NOMO-1 treated with dmso at 0.1 percent for 144 hours (cell line): ENCODE measurements around the gene CAND2.

ENCODE experiments used
- DNase-seq: peaks from one replicate; lab custom pipeline; 2025; ENCODE audit not compliant: unreplicated experiment; lab: John Stamatoyannopoulos, UW

The CAND2 gene

DNA sequence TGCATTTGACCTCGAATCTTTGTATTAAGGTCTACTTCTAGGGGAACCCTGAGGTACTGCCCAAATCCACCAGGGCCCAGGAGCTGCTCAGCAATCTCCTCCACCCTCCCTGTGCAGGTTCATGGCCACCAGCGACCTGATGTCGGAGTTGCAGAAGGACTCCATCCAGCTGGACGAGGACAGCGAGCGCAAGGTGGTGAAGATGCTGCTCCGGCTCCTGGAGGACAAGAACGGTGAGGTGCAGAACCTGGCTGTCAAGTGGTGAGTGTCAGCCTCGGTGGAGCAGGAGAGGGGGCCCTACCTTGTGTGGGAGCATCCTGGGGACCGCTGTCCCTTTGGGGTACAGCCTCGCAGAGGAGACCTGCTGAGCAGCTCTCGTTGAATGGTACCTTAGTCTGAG lies 6.9 kb downstream of the CAND2 start:
- DNase-seq: no peak

DNA sequence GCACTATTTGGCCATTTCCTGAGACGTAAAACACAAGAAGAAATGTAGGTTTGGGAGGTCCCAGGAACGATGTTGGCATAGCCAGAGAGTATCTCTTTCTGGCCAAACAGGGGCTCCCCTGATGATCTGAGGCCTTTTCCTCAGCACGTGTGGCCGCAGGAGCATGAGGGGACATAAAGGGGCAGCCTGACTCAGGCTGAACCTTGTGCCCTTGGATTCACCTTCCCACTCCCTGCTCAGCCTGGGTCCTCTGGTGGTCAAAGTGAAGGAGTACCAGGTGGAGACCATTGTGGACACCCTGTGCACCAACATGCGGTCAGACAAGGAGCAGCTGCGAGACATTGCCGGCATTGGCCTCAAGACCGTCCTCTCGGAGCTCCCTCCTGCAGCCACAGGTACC lies 10.6 kb downstream of the CAND2 start:
- no peak for DNase-seq

DNA sequence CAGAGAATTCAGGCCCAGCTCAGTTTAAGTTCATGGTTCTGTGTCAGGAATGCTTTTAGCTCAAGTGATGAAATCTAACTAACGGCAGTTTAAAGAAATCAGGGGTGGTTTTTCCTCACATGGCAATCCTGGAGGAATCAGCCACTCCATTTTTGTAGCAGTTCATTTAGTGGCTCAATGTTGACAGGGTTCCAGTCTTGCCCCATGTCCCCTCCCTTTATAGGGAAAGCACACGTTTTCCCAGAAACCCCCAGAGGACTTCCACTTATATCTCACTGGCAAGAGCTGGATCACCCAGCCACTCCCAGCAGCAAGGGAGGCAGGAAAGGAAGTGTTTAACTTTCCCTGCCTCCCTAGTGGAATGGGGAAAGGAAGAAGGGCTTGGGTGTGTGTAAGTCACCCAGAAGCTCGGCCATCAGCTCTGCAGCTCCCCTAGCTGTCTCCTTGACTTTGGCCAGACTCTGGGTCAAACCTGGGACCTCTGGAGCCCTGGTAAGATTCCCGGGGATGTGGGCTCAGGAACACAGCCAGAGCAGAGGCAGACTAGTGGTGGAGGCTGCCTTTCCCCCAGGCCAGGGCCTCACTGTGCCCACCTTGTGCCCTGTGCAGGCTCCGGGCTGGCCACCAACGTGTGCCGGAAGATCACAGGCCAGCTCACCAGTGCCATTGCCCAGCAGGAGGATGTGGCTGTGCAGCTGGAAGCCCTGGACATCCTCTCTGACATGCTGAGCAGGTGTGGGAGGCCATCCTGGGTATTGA lies 11.3 kb downstream of the CAND2 start:
- no peak for DNase-seq

DNA sequence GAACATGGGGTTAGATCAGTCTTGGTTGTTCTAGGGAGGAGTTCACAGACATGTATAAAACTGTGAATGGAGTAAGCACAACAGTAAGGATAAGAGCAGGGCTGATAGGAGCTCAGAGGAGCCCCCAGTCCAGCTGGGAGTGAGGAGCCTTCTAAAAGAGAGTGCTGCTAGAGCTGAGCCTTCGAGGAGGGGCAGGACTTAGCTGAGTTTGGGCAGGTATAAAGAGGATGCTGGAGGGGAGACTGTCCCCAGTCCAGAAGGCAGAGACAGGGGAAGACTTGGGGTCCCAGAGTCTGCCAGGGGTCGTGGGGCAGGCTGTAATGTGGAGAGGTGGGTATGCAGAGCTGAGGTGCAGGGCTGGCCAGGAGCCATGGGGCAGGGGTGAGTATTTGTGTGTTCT lies 12.1 kb downstream of the CAND2 start:
- no peak for DNase-seq

DNA sequence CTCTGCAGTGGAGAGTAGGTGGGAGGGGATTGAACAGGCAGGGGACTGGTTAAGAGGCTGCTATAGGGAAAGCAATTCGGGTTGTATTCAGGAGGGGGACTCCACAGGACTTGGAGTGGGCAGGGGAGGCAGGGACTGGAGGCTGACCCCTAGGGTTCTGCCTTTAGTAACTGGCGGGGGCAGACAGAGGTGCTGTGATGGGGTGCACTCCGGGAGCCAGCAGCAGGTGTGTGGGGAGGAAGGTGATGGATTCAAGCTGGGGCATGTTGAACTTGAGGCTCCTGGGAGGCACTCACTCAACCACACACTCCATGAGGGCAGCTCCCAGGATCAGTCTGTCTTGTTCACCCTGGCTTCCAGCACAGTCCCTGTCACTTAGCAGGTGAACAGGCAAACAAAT lies 12.5 kb downstream of the CAND2 start:
- no peak for DNase-seq

DNA sequence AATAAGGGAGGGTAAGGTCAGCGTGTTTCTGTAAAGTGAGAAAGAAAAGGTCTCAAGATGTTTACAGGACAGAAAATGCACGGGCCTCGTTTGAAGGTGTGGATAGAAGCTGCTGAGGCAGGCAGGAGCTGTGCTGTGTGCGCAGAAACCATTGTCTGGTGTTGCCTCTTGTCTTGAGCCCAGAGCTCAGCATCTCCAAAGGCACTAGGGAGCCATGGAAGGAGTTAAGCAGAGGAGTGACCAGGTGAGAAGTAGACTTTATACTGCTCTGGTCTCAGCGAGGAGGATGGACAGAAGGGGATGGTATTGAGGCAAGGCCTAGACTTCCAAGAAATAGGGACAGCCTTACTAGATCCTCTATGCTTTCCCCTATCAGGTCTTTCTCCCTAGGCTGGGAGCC lies 13.0 kb downstream of the CAND2 start:
- no peak for DNase-seq

DNA sequence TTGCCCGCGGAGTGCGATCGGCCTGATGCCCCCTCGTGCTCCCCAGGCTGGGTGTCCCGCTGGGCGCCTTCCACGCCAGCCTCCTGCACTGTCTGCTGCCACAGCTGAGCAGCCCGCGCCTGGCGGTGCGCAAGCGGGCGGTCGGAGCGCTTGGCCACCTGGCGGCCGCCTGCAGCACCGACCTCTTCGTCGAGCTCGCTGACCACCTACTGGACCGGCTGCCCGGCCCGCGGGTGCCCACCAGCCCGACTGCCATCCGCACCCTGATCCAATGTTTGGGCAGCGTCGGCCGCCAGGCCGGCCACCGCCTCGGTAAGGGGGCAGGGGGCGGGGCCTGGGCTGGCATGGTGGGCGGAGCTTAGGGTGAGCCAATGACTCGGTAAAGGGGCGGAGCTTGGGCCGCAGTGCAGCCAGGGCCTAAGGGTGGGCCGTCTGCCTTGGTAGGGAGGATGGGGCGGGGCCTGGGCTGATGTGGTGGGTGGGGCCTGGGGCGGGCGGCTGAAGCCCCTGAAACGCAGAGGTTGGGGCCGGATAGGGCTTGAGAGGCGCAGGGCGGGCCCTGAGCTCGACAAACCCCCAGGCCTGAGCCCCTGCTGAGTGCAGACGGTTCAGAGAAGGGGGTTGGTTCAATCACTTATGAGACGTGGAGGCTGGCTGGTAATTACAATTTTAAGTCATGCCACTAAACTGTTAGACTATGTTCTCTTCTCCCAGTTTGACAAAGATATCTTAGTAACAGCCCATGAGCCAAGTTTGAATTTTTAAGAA lies 13.7 kb downstream of the CAND2 start:
- DNase-seq: peak; percentile 83

DNA sequence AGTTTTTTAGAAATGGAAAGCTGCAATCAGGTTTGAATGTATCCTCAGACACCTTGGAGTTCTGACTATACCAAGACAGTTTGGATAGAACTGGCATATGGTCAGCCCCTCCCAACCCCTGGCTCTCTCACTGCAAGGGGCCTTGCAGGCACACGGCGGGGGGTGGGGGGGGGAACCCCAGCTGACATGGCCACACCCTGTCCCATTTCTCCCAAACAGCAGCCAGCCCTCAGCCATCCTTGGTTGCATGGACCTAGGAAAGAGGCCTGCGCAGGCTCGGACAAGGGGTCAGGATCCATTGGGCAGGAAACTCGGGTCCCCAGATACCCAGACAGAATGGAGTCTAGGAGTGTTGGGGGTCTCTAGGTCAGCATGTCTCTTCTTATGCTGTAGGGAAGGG lies 14.5 kb downstream of the CAND2 start:
- no peak for DNase-seq

DNA sequence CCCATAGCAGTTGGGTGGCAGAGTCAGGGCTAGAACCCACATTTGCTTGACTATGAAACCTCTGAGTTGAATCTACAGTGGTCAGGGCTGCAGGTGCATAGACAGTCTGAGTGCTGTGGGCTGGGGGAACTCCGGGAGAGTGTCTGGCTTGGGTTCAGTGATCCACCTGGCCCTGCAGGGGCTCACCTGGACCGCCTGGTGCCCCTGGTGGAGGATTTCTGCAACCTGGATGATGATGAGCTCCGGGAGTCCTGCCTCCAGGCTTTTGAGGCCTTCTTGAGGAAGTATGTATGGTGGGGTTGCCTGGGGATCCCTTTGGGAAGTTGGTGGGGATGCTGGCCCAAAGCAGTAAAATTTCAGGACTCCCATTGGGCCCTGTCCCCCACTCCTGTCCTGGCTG lies 16.3 kb downstream of the CAND2 start:
- DNase-seq: no peak

DNA sequence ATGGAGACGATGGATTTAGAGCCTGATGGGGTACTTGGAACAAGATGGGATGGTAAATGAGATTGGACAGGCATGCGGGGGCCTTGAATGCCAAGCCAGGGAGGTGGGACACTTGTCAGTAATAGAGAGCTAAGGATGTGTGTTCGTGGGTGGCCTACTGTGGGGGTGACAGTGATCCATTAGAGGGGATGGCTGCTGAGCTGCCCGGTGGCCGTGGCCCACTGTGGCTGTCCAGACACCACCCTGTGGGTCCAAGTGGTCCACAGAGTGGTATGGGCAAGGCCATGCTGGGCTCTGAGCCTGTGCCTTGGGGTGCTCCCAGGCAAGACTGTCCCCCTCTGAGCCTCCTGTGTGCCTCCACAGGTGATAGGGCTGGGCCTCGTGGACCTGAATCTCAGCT lies 17.5 kb downstream of the CAND2 start:
- no peak for DNase-seq

DNA sequence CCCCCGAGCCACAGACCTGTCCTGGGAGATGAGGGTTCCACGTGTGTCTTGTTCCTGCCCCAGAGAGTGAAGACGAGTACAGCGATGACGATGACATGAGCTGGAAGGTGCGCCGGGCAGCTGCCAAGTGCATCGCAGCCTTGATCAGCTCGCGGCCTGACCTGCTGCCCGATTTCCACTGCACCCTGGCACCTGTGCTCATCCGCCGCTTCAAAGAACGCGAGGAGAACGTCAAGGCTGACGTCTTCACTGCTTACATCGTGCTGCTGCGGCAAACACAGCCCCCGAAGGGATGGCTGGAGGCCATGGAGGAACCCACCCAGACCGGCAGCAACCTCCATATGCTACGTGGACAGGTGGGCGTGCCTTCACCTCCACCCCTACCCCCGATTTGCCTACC lies 18.6 kb downstream of the CAND2 start:
- no peak for DNase-seq

DNA sequence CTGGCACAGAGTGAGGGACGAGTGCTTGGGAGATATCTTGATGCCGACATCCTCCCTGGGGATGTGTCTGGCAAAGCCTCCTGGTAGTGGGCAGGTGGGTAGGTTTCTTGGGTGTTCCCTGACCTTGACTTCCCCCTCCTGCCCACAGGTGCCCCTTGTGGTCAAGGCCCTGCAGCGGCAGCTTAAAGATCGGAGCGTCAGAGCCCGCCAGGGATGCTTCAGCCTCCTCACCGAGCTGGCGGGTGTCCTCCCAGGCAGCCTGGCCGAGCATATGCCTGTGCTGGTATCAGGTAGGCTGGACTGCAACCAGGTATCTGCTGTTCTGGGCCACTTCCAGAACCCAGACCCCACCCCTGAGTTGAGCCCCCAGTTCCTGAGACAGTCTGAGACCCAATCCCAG lies 19.2 kb downstream of the CAND2 start:
- DNase-seq: no peak

DNA sequence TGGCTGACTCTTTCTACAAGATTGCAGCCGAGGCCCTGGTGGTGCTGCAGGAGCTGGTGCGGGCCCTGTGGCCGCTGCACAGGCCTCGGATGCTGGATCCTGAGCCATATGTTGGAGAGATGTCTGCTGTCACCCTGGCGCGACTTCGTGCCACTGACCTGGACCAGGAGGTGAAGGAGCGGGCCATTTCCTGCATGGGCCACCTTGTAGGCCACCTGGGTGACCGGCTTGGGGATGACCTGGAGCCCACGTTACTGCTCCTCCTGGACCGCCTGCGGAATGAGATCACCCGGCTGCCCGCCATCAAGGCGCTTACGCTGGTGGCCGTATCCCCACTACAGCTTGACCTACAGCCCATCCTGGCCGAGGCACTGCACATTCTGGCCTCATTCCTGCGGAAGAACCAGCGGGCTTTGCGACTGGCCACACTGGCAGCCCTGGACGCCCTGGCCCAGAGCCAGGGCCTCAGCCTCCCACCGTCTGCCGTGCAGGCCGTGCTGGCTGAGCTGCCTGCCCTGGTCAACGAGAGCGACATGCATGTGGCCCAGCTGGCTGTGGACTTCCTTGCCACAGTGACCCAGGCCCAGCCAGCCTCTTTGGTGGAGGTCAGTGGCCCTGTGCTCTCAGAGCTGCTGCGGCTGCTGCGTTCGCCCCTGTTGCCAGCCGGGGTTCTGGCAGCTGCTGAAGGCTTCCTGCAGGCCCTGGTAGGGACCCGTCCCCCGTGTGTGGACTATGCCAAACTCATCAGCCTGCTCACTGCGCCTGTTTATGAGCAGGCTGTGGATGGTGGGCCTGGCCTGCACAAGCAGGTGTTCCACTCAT lies 20.3 kb downstream of the CAND2 start:
- DNase-seq: no peak

DNA sequence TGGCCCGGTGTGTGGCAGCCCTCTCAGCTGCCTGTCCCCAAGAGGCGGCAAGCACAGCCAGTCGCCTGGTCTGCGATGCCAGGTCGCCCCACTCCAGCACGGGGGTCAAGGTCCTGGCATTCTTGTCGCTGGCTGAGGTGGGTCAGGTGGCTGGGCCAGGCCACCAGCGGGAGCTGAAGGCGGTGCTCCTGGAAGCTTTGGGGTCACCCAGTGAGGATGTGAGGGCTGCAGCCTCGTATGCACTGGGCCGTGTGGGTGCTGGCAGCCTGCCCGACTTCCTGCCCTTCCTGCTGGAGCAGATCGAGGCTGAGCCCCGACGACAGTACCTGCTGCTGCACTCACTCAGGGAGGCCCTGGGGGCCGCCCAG lies 20.8 kb downstream of the CAND2 start:
- DNase-seq: no peak

DNA sequence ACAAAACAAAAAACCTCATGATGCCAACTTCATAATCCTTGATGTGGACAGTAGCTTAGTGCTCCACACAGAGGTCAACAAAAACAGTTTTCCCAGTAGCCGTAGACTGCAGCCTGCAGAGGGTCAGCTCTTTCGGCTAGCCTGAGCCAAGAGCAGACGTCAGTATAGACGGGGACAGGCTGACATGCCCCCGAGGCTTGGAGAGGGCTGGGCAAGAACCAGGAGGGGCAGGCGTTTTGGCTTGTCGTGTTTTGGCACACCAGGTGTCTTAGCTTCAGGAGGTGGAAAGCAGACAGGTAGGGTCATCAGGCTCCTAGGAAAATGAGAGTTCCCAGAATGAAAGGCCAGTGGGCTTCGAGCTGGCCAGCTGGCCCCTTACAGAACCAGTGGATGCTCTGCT lies 21.8 kb downstream of the CAND2 start:
- DNase-seq: no peak

DNA sequence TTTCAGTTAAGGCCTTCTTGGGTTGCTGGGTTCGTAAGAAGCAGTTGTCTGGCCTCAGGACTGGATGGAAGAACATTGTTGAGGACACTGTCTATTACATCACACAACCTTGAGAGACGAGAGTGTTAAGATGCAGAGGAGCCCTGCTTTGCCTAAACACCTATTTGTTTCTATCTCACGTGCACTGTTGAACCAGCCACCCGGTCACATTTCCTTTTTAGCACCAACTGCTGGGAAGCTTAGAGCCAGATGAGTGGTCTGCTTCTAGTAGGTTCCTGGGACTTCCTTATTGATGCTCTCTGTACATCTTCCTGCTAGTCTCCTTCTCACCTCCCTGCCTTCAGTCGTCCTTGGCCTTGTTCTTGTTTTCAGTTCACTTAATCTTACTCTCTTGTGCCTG lies 22.3 kb downstream of the CAND2 start:
- DNase-seq: no peak

DNA sequence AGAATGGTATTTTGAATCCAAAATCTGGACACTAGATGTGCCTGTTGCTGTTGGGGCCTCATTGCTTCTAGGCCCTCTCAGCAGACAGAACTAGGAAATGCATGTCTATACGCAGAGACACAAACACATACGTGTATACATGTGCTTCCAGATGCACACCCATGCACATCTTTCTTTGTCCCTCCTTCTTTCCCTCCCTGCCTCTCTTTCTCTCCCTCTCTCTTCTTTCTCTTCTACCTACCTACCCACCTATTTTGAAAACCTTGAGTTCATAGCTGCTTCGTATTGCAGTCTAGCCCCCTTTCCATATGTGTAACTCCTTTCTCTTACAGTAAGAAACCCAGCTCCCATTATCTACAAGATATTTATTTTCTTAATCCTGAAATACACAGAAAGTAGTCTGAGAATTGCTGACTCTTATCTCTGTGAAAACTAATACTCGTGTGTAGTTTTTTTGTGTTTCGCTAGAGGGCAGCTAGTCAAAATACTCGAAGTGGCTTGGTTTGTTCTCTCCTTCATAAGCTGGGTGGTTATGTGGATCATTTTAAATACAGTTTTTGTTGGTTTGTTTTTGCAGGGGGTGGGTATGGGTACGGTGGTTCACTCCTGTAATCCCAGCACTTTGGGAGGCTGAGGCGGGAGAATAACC lies 26.4 kb downstream of the CAND2 start:
- DNase-seq: no peak

DNA sequence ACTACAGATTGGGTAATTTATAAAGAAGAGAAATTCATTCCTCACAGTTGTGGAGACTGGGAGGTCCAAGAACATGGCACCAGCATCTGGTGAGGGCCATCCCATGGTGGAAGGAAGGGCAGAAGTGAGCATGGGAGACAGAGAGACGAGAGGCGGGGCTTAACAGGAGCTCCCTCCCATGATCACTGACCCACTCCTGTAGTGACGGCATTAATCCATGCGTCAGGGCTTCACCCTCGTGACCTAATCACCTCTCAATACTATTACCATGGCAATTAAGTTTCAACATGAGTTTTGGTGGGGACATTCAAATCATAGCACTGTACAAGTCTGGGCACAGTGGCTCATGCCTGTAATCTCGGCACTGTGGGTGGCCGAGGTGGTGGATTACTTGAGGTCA lies 27.8 kb downstream of the CAND2 start:
- DNase-seq: no peak

DNA sequence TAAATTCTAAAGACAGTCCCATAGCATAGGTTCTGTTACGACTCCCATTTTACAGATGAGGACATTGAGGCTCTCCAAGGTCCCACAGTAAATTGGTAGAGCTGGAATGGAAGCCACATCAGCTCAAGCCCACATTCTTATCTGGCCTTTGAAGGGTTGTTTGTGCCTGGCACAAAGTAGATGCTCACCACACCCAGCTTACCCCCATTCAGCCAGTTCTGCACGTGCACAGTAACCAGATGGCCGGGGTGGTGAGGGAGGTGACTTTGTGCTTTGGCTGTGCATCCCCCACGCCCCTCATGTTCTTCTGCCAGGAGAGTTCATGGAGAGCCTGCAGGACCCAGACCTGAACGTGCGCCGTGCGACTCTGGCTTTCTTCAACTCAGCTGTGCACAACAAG lies 28.7 kb downstream of the CAND2 start:
- no peak for DNase-seq

DNA sequence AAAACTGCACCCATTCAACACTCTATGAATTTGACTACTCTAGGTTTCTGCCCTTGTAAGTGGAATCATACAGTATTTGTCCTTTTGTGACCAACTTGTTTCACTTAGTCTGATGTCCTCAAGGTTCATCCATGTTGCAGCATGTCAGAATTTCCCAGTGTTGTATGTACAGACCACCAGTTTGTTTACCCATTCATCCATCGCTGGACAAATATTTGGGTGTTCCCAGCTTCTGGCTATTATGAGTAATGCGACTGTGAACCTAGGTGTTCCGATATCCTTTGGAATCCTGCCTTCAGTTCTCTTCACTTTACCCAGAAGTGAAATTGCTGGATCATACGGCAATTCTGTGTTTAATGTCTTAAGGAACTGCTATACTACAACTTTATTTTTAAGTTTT lies 32.3 kb downstream of the CAND2 start:
- no peak for DNase-seq

DNA sequence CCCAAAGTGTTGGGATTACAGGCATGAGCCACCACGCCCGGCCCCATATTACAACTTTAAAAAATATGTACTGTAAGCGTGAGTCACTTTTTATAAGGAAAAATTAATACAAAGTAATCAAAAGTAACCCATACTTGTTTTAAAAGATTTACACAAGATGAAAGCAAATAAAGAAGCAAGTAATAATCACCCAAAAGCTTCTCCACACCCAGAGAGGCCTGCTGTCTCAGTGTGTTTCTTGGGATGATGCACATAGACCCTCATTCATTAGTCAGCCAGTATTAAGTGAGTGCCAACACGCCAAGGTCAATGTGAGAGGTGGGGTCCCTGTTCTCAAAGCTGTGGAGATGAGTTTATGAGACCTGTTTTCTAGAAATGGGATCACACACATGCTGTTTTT lies 32.9 kb downstream of the CAND2 start:
- no peak for DNase-seq
